Lower leg skin (tissue), 3 donors: Measurements from ENCODE around the gene AGTR1.

Source experiments
- CTCF ChIP-seq, 3 donors: fragments of 450-650 bp; IDR thresholded peaks; one replicate each; pipeline ENCODE4 v1.5.1; 2016; ENCODE audit warnings: antibody characterized with exemption in 3 of 3, mild to moderate bottlenecking in 3 of 3, moderate library complexity in 2 of 3
- POLR2A ChIP-seq, 2 donors: fragments of 450-650 bp; IDR thresholded peaks; one replicate each; pipeline ENCODE4 v1.6.1; 2016 to 2017; ENCODE audit warnings: antibody characterized with exemption in 2 of 2, mild to moderate bottlenecking in 1 of 2, moderate library complexity in 1 of 2

DNA sequence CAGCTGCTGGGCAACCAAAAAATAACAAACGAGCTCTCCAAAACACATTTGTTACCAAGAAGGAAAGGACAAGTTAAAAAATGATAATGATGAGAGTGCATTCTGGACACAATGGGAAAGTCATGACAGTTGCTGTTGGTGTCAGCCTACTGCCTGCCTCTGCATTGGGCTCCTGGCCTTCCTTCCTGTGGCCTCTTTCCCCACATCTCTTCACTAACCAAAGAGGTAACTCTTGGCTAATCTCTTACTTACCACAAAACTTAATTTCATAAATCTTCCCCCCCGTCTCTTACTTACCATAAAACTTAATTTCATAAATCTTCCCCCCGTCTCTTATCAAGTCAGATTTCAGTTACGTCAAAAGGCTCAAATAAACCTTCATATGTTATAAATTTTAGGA lies 58.6 kb downstream of the AGTR1 start:
- TF ChIP-seq CTCF (IDR thresholded peaks at IDR 0.05), result no peak
- TF ChIP-seq POLR2A (IDR thresholded peaks at IDR 0.05), result no peak
